Epithelial cell of proximal tubule (primary cell): ENCODE measurements around the gene VWA3A. TPM values are rescaled to one million over a fixed set of nuclear protein-coding genes. Genes with fewer than 3 reads are reported as not detected.

ENCODE experiments used
- DNase-seq: peaks from one replicate; pipeline ENCODE4 v3.0.0-alpha.2; 2011; ENCODE audit warnings: low read depth
- H3K4me3 ChIP-seq: 2 replicates; pipeline ENCODE4 v1.5.1; 2011; ENCODE audit warnings: low read depth, mild to moderate bottlenecking, low read length
- total RNA-seq: library from RNA; depleted of rRNA; stranded (reverse); fragments of >200 nt; gene quantifications from 2 replicates; pipeline ENCODE4 v1.2.3, GENCODE V29; 2015
- TF ChIP-seq, protein P1 (sequence below): conservative IDR thresholded peaks from 2 replicates; pipeline ENCODE4 v1.5.1; 2012; ENCODE audit warnings: low read depth, mild to moderate bottlenecking, low read length

Gene VWA3A
- total RNA-seq, 1 donor from 2014 or later = under 0.01 TPM

DNA sequence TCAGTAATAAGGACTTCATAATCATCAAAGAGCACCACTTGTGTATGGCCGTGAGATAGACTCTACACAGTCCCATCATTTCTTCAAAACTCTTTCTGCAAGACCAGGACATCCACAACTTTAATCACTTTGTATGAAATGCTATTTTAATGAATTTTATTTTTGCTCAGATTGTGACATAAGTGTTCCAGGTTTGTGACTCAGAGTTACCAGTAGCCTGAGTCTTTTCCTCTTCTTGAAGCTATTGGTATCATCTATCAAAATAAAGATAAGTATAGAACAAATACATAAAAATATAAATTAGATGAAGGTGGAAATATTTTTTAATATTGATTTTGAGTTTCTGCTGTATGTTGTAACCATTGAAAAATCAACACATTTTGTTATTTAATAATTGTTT is 16.6 kb upstream of the VWA3A start:
- DNase-seq = no peak
- H3K4me3 ChIP-seq = no peak overlapping the region
- TF ChIP-seq, protein P1, sequence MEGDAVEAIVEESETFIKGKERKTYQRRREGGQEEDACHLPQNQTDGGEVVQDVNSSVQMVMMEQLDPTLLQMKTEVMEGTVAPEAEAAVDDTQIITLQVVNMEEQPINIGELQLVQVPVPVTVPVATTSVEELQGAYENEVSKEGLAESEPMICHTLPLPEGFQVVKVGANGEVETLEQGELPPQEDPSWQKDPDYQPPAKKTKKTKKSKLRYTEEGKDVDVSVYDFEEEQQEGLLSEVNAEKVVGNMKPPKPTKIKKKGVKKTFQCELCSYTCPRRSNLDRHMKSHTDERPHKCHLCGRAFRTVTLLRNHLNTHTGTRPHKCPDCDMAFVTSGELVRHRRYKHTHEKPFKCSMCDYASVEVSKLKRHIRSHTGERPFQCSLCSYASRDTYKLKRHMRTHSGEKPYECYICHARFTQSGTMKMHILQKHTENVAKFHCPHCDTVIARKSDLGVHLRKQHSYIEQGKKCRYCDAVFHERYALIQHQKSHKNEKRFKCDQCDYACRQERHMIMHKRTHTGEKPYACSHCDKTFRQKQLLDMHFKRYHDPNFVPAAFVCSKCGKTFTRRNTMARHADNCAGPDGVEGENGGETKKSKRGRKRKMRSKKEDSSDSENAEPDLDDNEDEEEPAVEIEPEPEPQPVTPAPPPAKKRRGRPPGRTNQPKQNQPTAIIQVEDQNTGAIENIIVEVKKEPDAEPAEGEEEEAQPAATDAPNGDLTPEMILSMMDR = no peak

DNA sequence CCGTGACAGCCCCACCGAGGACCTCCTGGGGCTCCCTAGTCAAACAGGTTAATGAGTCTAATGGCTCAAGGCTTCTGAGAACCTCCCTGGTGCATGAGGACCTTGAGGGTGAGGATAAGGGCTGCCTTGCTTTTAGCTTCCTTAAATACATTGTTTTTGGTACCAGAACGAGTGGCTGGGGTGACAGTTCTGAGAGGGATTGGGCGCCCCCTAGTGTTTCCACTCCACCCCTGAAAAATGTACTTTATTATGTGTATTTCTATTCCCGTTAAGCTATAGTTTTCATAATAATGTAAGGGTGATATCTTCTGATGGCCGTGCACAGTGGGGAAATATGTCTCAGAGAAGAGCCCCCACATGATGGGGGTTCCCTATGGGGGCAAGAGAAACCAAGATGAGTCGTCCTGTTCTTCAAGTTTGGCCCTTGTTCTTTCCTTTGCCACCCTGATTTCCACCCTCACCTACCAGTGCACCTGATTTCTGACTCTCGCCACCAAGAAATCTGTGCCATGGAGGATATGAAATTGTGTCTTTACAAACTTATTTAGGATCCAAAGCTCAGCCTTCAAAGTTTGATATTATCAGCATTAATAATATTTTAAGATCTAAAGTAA is 14.5 kb upstream of the VWA3A start:
- H3K4me3 ChIP-seq = no peak overlapping the region
- DNase-seq = no peak
- TF ChIP-seq, protein P1 = peak; percentile 87

DNA sequence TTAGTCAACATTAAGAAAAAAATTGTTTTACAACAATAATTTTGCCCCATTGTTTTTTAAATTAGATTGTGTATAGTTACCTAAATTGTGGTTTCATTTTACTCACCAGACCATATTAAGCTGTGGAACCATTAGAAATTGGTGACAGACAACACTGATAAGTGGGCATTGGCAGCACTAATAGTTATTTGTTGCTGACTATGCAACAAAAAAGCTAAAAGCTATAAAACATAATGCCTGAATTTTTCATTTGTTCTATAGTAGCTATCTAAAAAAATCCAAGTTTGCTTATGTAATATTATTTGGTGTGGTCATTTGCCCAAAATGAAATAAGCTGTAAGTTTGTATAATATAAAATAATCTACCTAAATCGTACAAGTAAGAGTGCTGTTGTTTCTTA is 13.7 kb upstream of the VWA3A start:
- TF ChIP-seq, protein P1 = no peak
- DNase-seq = no peak
- H3K4me3 ChIP-seq = no peak overlapping the region

DNA sequence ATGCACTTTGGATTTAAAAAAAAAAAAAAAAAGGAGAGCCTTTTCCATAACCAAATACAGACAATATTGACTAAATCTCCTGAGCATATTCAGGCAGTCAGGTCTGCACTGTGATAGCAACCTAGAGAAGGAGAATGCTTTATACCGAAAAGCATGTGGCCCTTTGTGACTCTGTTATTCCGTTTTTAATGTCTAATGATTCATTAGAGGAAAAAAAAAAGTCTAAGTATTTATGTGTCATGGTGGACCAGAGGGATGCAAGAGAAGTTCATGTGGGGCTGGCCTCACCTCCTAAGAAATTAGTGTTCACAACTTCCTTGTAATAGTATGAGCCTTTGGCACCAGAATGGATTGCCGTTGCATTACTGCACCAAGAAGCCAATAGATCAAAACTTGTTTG is 11.3 kb upstream of the VWA3A start:
- TF ChIP-seq, protein P1 = no peak
- no peak overlapping the region for H3K4me3 ChIP-seq
- no peak for DNase-seq

DNA sequence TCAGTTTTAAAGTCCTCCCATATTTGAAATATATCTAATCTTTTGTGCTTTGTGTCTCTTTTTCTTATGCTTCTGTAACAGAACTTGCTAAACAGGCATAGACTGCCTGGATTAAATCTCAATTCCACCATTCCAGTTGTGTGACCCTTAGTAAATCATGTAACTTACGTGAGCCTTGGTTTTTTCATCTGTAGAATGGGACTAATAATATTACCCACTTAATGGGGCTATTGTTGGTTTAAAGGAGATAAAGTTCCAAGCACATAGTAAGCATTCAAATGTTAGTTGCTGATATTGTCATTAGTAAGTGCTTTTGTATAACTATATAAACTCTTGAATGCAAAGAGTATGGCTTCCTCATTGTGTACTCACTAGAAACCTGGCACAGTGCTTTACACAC is 5.9 kb upstream of the VWA3A start:
- no peak overlapping the region for H3K4me3 ChIP-seq
- no peak for DNase-seq
- TF ChIP-seq, protein P1 = no peak

DNA sequence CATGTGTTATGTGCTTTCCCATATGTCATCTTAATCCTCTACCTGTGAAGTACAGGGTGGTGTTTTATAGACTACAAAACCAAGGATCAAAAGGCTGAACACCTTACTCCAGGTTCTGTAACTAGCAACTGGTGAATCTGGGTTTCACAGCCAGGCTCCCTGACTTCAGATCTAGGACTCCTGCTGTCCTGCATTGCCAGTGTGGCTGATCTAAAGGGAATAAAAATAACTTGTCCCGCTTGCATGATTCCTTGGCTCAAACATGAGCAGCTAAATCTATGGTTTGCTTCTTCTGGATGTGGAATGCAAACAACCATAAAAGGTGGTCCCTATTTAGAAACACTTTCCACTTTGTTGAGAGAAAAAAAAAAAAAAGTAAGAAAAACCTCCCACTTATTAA is 3.7 kb upstream of the VWA3A start:
- TF ChIP-seq, protein P1 = no peak

DNA sequence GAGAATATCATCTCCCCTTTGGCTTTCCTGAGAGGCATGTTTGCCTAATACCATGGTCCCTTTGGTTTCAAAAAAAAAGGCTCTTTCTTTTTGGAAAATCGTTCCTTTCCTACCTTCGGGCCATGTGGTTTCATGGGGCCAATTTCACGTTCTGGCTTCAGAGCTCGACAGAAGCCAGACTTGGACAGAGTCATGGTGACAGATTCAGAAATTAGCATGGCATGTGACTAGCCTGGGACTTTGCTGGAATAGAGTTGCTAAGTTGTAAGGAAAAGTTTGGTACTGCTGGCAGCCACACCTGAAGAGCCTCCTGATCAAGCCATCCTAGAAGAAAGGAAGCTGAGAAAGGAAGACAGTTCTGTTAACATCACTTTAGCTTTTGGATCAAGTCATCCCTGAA is 2.4 kb upstream of the VWA3A start:
- DNase-seq = no peak
- no peak overlapping the region for H3K4me3 ChIP-seq
- TF ChIP-seq, protein P1 = no peak

More for the DNA sequence above, 3.7 kb upstream of the VWA3A start:
- H3K4me3 ChIP-seq = no peak overlapping the region
- DNase-seq = no peak
